GM23248 (cell line): ENCODE results near the gene DMKN. TPM values are rescaled to one million over a fixed set of nuclear protein-coding genes. Genes with fewer than 3 reads are reported as not detected.

Experiments used
- DNase-seq: peaks from one replicate; pipeline ENCODE4 v3.0.0-alpha.2; 2015
- H2AFZ ChIP-seq: fragments of 200-600 bp; sonication (generic); 2 replicates; pipeline ENCODE4 v1.6.1; 2016; ENCODE audit warnings: antibody characterized with exemption
- H3F3A ChIP-seq: fragments of 200-600 bp; sonication (generic); 2 replicates; pipeline ENCODE4 v1.6.1; 2016; ENCODE audit warnings: mild to moderate bottlenecking, antibody characterized with exemption, mixed run types; ENCODE audit not compliant: insufficient read depth
- H3K27ac ChIP-seq: fragments of 200-600 bp; sonication (generic); 2 replicates; pipeline ENCODE4 v1.5.1; 2016; ENCODE audit warnings: mild to moderate bottlenecking
- H3K27me3 ChIP-seq: fragments of 200-600 bp; sonication (generic); replicated peaks from 2 replicates; pipeline ENCODE4 v1.6.1; 2016; ENCODE audit warnings: mild to moderate bottlenecking; ENCODE audit not compliant: insufficient read depth
- H3K36me3 ChIP-seq: fragments of 200-600 bp; sonication (generic); 2 replicates; pipeline ENCODE4 v1.6.1; 2016; ENCODE audit warnings: low read depth, mild to moderate bottlenecking
- H3K4me1 ChIP-seq: fragments of 200-600 bp; sonication (generic); 2 replicates; pipeline ENCODE4 v1.6.1; 2016; ENCODE audit warnings: mild to moderate bottlenecking; ENCODE audit not compliant: insufficient read depth
- H3K4me2 ChIP-seq: fragments of 200-600 bp; sonication (generic); one replicate; pipeline ENCODE4 v1.6.1; 2016; ENCODE audit warnings: mild to moderate bottlenecking; ENCODE audit not compliant: unreplicated experiment
- H3K4me3 ChIP-seq: fragments of 200-600 bp; sonication (generic); 2 replicates; pipeline ENCODE4 v1.5.1; 2016; ENCODE audit warnings: mild to moderate bottlenecking
- H3K79me2 ChIP-seq: fragments of 200-600 bp; sonication (generic); 2 replicates; pipeline ENCODE4 v1.6.1; 2016; ENCODE audit warnings: mild to moderate bottlenecking; ENCODE audit not compliant: insufficient read depth
- H3K9ac ChIP-seq: fragments of 200-600 bp; sonication (generic); 2 replicates; pipeline ENCODE4 v1.6.1; 2016; ENCODE audit warnings: mild to moderate bottlenecking
- H3K9me2 ChIP-seq: fragments of 200-600 bp; sonication (generic); 2 replicates; pipeline ENCODE4 v1.6.1; 2016; ENCODE audit warnings: mixed run types, mild to moderate bottlenecking, moderate library complexity; ENCODE audit not compliant: insufficient read depth
- H3K9me3 ChIP-seq: fragments of 200-600 bp; sonication (generic); one replicate; pipeline ENCODE4 v1.6.1; 2017; ENCODE audit warnings: low read depth
- H4K20me1 ChIP-seq: fragments of 200-600 bp; sonication (generic); 2 replicates; pipeline ENCODE4 v1.6.0; 2016; ENCODE audit not compliant: insufficient read depth
- EZH2 ChIP-seq: fragments of 200-600 bp; sonication (generic); IDR thresholded peaks from 2 replicates; pipeline ENCODE4 v1.6.1; 2018; ENCODE audit warnings: antibody characterized with exemption, mild to moderate bottlenecking; ENCODE audit not compliant: insufficient read depth, poor library complexity, severe bottlenecking
- EZH2phosphoT487 ChIP-seq: fragments of 200-600 bp; sonication (generic); IDR thresholded peaks from 2 replicates; pipeline ENCODE4 v1.6.1; 2018; ENCODE audit warnings: antibody characterized with exemption, moderate library complexity, mild to moderate bottlenecking, low read depth; ENCODE audit not compliant: insufficient read depth
- WGBS, 2 experiments: methylation state at CpG; one replicate each; pipeline ENCODE4 v1.1.6; 2015 to 2017; ENCODE audit warnings: low lambda C conversion rate in 2 of 2, low coverage in 1 of 2; ENCODE audit errors: missing lambda C conversion rate in 2 of 2; 5-methylcytosine and 5-hydroxymethylcytosine counted together
- in situ Hi-C: fragments of 300-500 bp; cut with MboI; formaldehyde crosslinking; loops from 2 replicates; pipeline ENCODE4 v1.15.0; 2020
- polyA plus RNA-seq: library from polyadenylated mRNA; unstranded; fragments of >200 nt; fragmentation: Nextera tagmentation; extraction: Ambion mirVana; gene quantifications from 2 replicates; pipeline ENCODE4 v1.2.1, GENCODE V29; 2016
- total RNA-seq: library from RNA; depleted of rRNA; stranded (reverse); fragments of >200 nt; shearing (Covaris generic); gene quantifications from 2 replicates; pipeline ENCODE4 v1.2.3, GENCODE V29; 2014

The DMKN gene
- total and polyA plus RNA-seq, 2 experiments from 2014 or later: 25.4 to 34.5 TPM

GRCh38 chr19:35542209-35542608, 28.8 kb upstream of the DMKN start:
- H3K4me1 ChIP-seq: no peaks in the 10 kb centered on the region
- H4K20me1 ChIP-seq: no peaks in the 10 kb centered on the region
- H3K27me3 ChIP-seq: no peaks in the 10 kb centered on the region
- no peak overlapping the region for H3K9ac ChIP-seq
- TF ChIP-seq EZH2phosphoT487 (no peak), EZH2 (no peak)
- H3K9me3 ChIP-seq: no peaks in the 10 kb centered on the region
- H3K36me3 ChIP-seq: no peaks in the 10 kb centered on the region
- DNase-seq: no peak
- H2AFZ ChIP-seq: no peak overlapping the region
- no peak overlapping the region for H3K4me2 ChIP-seq
- no peaks in the 10 kb centered on the region for H3K9me2 ChIP-seq
- no peak overlapping the region for H3K4me3 ChIP-seq
- in situ Hi-C loops: no loop called here
- no peak overlapping the region for H3K27ac ChIP-seq
- H3K79me2 ChIP-seq: peaks cover 29% of the 10 kb centered on the region
- no peaks in the 10 kb centered on the region for H3F3A ChIP-seq
- WGBS, 2 experiments: 92 to 96% methylated on average over 11 of the region's 11 CpGs

- 89 to 90% methylated on average over 7 of the region's 7 CpGs for WGBS, 2 experiments
- no peak overlapping the region for H3K9ac ChIP-seq
- H3K9me3 ChIP-seq: no peaks in the 10 kb centered on the region
- in situ Hi-C loops: no loop called here
- DNase-seq: no peak
- no peaks in the 10 kb centered on the region for H3K4me1 ChIP-seq
- H4K20me1 ChIP-seq: no peaks in the 10 kb centered on the region
- no peak overlapping the region for H3K4me3 ChIP-seq
- TF ChIP-seq EZH2phosphoT487 (no peak), EZH2 (no peak)
- H3K9me2 ChIP-seq: no peaks in the 10 kb centered on the region
- no peak overlapping the region for H3K4me2 ChIP-seq
- no peaks in the 10 kb centered on the region for H3F3A ChIP-seq
- H3K27ac ChIP-seq: no peak overlapping the region
- no peaks in the 10 kb centered on the region for H3K27me3 ChIP-seq
- H3K79me2 ChIP-seq: peaks cover 14% of the 10 kb centered on the region; the same call in 1 of the 2 replicates
- H3K36me3 ChIP-seq: no peaks in the 10 kb centered on the region
- H2AFZ ChIP-seq: no peak overlapping the region
These were observed 27.0 kb upstream of the DMKN start for GRCh38 chr19:35540356-35540927.

- Histone ChIP-seq H4K20me1 (no peaks in the 10 kb centered on the region), H3F3A (no peaks in the 10 kb centered on the region), H3K4me2 (no peak overlapping the region), H3K9me2 (no peaks in the 10 kb centered on the region), H3K9ac (no peak overlapping the region), H3K79me2 (peaks cover 10% of the 10 kb centered on the region; the same call in 1 of the 2 replicates), H3K9me3 (no peaks in the 10 kb centered on the region), H3K36me3 (no peaks in the 10 kb centered on the region), H3K27ac (no peak overlapping the region), H3K27me3 (no peaks in the 10 kb centered on the region), H3K4me3 (no peak overlapping the region), H2AFZ (no peak overlapping the region), H3K4me1 (no peaks in the 10 kb centered on the region)
- TF ChIP-seq EZH2phosphoT487 (no peak), EZH2 (no peak)
- 93 to 97% methylated on average over 9 to 12 of the region's 12 CpGs for WGBS, 2 experiments
- in situ Hi-C loops: no loop called here
- no peak for DNase-seq
These were observed 26.4 kb upstream of the DMKN start for GRCh38 chr19:35539850-35540249.

- H3K27me3 ChIP-seq: no peaks in the 10 kb centered on the region
- H4K20me1 ChIP-seq: no peaks in the 10 kb centered on the region
- DNase-seq: no peak
- no peaks in the 10 kb centered on the region for H3K36me3 ChIP-seq
- H3K4me1 ChIP-seq: no peaks in the 10 kb centered on the region
- no peaks in the 10 kb centered on the region for H3F3A ChIP-seq
- H3K9me3 ChIP-seq: no peaks in the 10 kb centered on the region
- no peak overlapping the region for H2AFZ ChIP-seq
- H3K4me2 ChIP-seq: no peak overlapping the region
- H3K9ac ChIP-seq: no peak overlapping the region
- peaks cover 5% of the 10 kb centered on the region; the same call in 1 of the 2 replicates for H3K79me2 ChIP-seq
- no peak overlapping the region for H3K4me3 ChIP-seq
- 77 to 90% methylated on average over 6 of the region's 6 CpGs for WGBS, 2 experiments
- H3K9me2 ChIP-seq: no peaks in the 10 kb centered on the region
- H3K27ac ChIP-seq: no peak overlapping the region
- in situ Hi-C loops: no loop called here
- TF ChIP-seq EZH2phosphoT487: no peak
- TF ChIP-seq EZH2: no peak
These were observed 25.9 kb upstream of the DMKN start for GRCh38 chr19:35539314-35539713.
